K562 (cell line): Measurements from ENCODE around the gene TINAG. TPM values are rescaled to one million over a fixed set of nuclear protein-coding genes. Genes with fewer than 3 reads are reported as not detected.

Experiments
- ATAC-seq: fragments of 200-7000 bp; cut with Tn5 transposase; 3 replicates; pipeline ENCODE4 v1.9.1; 2020; ENCODE audit warnings: moderate library complexity
- BruUV-seq: library from RNA; stranded (reverse); fragments of 400-500 nt; replicated peaks from 2 replicates; lab custom pipeline; 2021; lab: Mats Ljungman, UMichigan
- CTCF ChIA-PET: fragments of 300-600 bp; formaldehyde crosslinking; extraction: SDS; loops from one replicate; lab custom pipeline; 2021; ENCODE audit warnings: low intra/inter-chr PET ratio; lab: Yijun Ruan, JAX
- POLR2A ChIA-PET: fragments of 300-600, 350-650 bp; sonication (Branson Sonifier 250); formaldehyde crosslinking; extraction: SDS; loops from one replicate; lab custom pipeline; 2021; ENCODE audit warnings: antibody characterized with exemption, inconsistent platforms; lab: Yijun Ruan, JAX
- DNase-seq, 4 experiments: peaks; one replicate each; pipeline versions ENCODE4 v3.0.0 to v3.0.0-alpha.2; 2011 to 2018; ENCODE audit warnings: low spot score in 3 of 4, mixed read lengths in 3 of 4; ENCODE audit errors: extremely low read depth in 1 of 4
- FAIRE-seq: peaks from 2 replicates; lab custom pipeline; 2011; peaks lifted over from hg19 to GRCh38; lab: Jason Lieb, UNC
- H2AFZ ChIP-seq: 2 replicates; pipeline ENCODE4 v1.6.0; 2011; ENCODE audit warnings: low read depth, low read length, control low read depth, inconsistent platforms
- H3K27ac ChIP-seq: fragments of 200-600 bp; 3 replicates; pipeline ENCODE4 v1.8.0; 2011; ENCODE audit warnings: low read depth, mild to moderate bottlenecking, control low read depth, inconsistent platforms, low read length, moderate library complexity, mixed read lengths; ENCODE audit errors: extremely low read depth
- H3K27me3 ChIP-seq, 2 experiments: fragments of 300-600 bp in 1 of 2; 2 replicates in 1 of 2; 3 replicates in 1 of 2; pipeline versions ENCODE4 v1.6.0 to v1.8.0; 2011; ENCODE audit warnings: inconsistent platforms in 2 of 2, low read length in 2 of 2, mild to moderate bottlenecking in 1 of 2, mixed read lengths in 1 of 2, moderate library complexity in 1 of 2; ENCODE audit not compliant: control insufficient read depth in 2 of 2, insufficient read depth in 2 of 2
- H3K36me3 ChIP-seq: fragments of 300-600 bp; 3 replicates; pipeline ENCODE4 v1.8.0; 2011; ENCODE audit warnings: mild to moderate bottlenecking, low read length, inconsistent platforms; ENCODE audit not compliant: control insufficient read depth, insufficient read depth
- H3K4me1 ChIP-seq, 2 experiments: fragments of 200-600 bp in 1 of 2; replicated peaks in 1 of 2; 2 replicates in 1 of 2; 3 replicates in 1 of 2; pipeline versions ENCODE4 v1.5.1 to v1.8.0; 2011; ENCODE audit warnings: inconsistent platforms in 2 of 2, low read length in 2 of 2, mild to moderate bottlenecking in 1 of 2, mixed read lengths in 1 of 2, moderate library complexity in 1 of 2; ENCODE audit not compliant: control insufficient read depth in 2 of 2, insufficient read depth in 2 of 2
- H3K4me2 ChIP-seq: 2 replicates; pipeline ENCODE4 v1.6.1; 2011; ENCODE audit warnings: low read length, control low read depth, inconsistent platforms, mixed read lengths; ENCODE audit not compliant: insufficient read depth
- H3K4me3 ChIP-seq: fragments of 200-600 bp; sonication (generic), shearing (Covaris generic); 2 replicates; pipeline ENCODE4 v1.5.1; 2016; ENCODE audit warnings: control low read depth, inconsistent platforms
- H3K79me2 ChIP-seq: fragments of 200-600 bp; 3 replicates; pipeline ENCODE4 v1.8.0; 2011; ENCODE audit warnings: low read length, inconsistent platforms; ENCODE audit not compliant: control insufficient read depth, insufficient read depth
- H3K9ac ChIP-seq, 2 experiments: 2 replicates each; pipeline versions ENCODE4 v1.6.0 to v1.6.1; 2011; ENCODE audit warnings: low read depth in 2 of 2, low read length in 2 of 2, control low read depth in 1 of 2, inconsistent platforms in 1 of 2, mild to moderate bottlenecking in 1 of 2, mixed read lengths in 1 of 2; ENCODE audit not compliant: insufficient read depth in 1 of 2
- H3K9me1 ChIP-seq: one replicate; pipeline ENCODE4 v1.6.0; 2011; ENCODE audit warnings: inconsistent platforms, mild to moderate bottlenecking, low read length, moderate library complexity; ENCODE audit not compliant: control insufficient read depth, insufficient read depth
- H3K9me3 ChIP-seq: replicated peaks from 2 replicates; pipeline ENCODE4 v1.5.1; 2011; ENCODE audit warnings: low read depth, low read length, inconsistent platforms; ENCODE audit not compliant: control insufficient read depth, insufficient read depth
- H4K20me1 ChIP-seq: replicated peaks from 2 replicates; pipeline ENCODE4 v1.6.1; 2011; ENCODE audit warnings: low read length, inconsistent platforms, mixed read lengths; ENCODE audit not compliant: control insufficient read depth, insufficient read depth
- DMBX1 ChIP-seq: fragments of 250-450 bp; sonication (Bioruptor Pico); IDR thresholded peaks from 2 replicates; pipeline ENCODE4 v1.8.0; 2022; ENCODE audit warnings: inconsistent platforms, mild to moderate bottlenecking, moderate library complexity, borderline replicate concordance
- FIP1L1 ChIP-seq: fragments of 200-400 bp; formaldehyde crosslinking; IDR thresholded peaks from 2 replicates; pipeline ENCODE4 v1.6.1; 2018; ENCODE audit warnings: mild to moderate bottlenecking, low read depth, low read length; ENCODE audit not compliant: poor library complexity, severe bottlenecking
- FOXJ3 ChIP-seq: sonication (generic); formaldehyde crosslinking; IDR thresholded peaks from 2 replicates; pipeline ENCODE4 v1.4.0; 2020; ENCODE audit warnings: mild to moderate bottlenecking, missing genetic modification reagents
- HDAC6 ChIP-seq: IDR thresholded peaks from 2 replicates; pipeline ENCODE4 v1.6.1; 2012; ENCODE audit warnings: low read depth, mild to moderate bottlenecking, control low read depth, inconsistent platforms, low read length, moderate library complexity
- HMG20B ChIP-seq: fragments of 250-450 bp; sonication (Bioruptor Pico); IDR thresholded peaks from 2 replicates; pipeline ENCODE4 v1.5.0; 2021; ENCODE audit warnings: mild to moderate bottlenecking
- MBD2 ChIP-seq: sonication (generic); IDR thresholded peaks from 2 replicates; pipeline ENCODE4 v1.6.1; 2016; ENCODE audit warnings: low read depth, borderline replicate concordance
- MYC ChIP-seq, 2 experiments: fragments of 250-450 bp in 1 of 2; sonication (Bioruptor Pico) in 1 of 2; IDR thresholded peaks; 2 replicates each; pipeline versions ENCODE4 v1.5.1 to v1.6.1; 2012 to 2021; ENCODE audit warnings: low read depth in 2 of 2, borderline replicate concordance in 1 of 2, improper control_type of control experiment in 1 of 2, low read length in 1 of 2, mild to moderate bottlenecking in 1 of 2, moderate library complexity in 1 of 2
- NBN ChIP-seq: fragments of 450-650 bp; IDR thresholded peaks from 2 replicates; pipeline ENCODE4 v1.6.1; 2016; ENCODE audit warnings: low read depth, mild to moderate bottlenecking
- NUFIP1 ChIP-seq: fragments of 450-650 bp; IDR thresholded peaks from 2 replicates; pipeline ENCODE4 v1.6.1; 2018; ENCODE audit not compliant: partially characterized antibody
- PKNOX1 ChIP-seq: fragments of 450-650 bp; IDR thresholded peaks from 2 replicates; pipeline ENCODE4 v1.6.1; 2016
- TAL1 ChIP-seq: fragments of 450-650 bp; IDR thresholded peaks from 2 replicates; pipeline ENCODE4 v1.6.1; 2016; ENCODE audit warnings: mild to moderate bottlenecking
- ZC3H8 ChIP-seq: fragments of 450-650 bp; IDR thresholded peaks from 2 replicates; pipeline ENCODE4 v1.6.1; 2017
- ZNF146 ChIP-seq: IDR thresholded peaks from one replicate; pipeline ENCODE4 v1.6.1; 2018; ENCODE audit warnings: missing compliant biosample characterization; ENCODE audit not compliant: unreplicated experiment
- ZNF384 ChIP-seq: IDR thresholded peaks from 2 replicates; pipeline ENCODE4 v1.6.1; 2012; ENCODE audit warnings: low read depth, low read length, improper control_type of control experiment
- WGBS: fragments of 100-300 bp; shearing (Covaris generic); methylation state at CpG from one replicate; pipeline ENCODE4 v1.1.6; 2016; ENCODE audit warnings: low coverage, mixed read lengths; ENCODE audit not compliant: insufficient coverage; ENCODE audit errors: missing lambda C conversion rate; 5-methylcytosine and 5-hydroxymethylcytosine counted together
- in situ Hi-C: fragments of 300-500 bp; cut with MboI; formaldehyde crosslinking; loops from 4 replicates; pipeline ENCODE4 v1.15.0; 2018; ENCODE audit warnings: inconsistent platforms, mixed read lengths
- intact Hi-C: fragments of 100-400 bp; cut with micrococcal nuclease; formaldehyde crosslinking; loops from 2 replicates; pipeline ENCODE4 v1.14.2; 2022
- polyA plus RNA-seq, 8 experiments: library from polyadenylated mRNA; depleted of rRNA in 4 of 8; stranded (reverse) in 5 of 8; unstranded in 3 of 8; fragments of >200 nt; fragmentation: Nextera tagmentation in 2 of 8; fragmentation: Illumina TruSeq in 1 of 8; extraction: Ambion mirVana in 2 of 8; extraction: Trizol in 1 of 8; gene quantifications; 2 replicates each; pipeline versions ENCODE4 v1.2.1 to v1.2.3, GENCODE V29; 2011 to 2014; ENCODE audit warnings: inconsistent platforms in 1 of 8, missing spikeins in 1 of 8
- total RNA-seq, 7 experiments: library from RNA; depleted of rRNA in 6 of 7; stranded (reverse); fragments of >200 nt in 6 of 7; fragmentation: Illumina TruSeq in 2 of 7; extraction: Trizol in 2 of 7; gene quantifications; 2 replicates each; pipeline versions ENCODE4 v1.2.1 to v1.2.3, GENCODE V29; 2011 to 2021; ENCODE audit warnings: low replicate concordance in 1 of 7
- TF ChIP-seq, protein P1 (sequence below): fragments of 450-650 bp; IDR thresholded peaks from 2 replicates; pipeline ENCODE4 v1.6.1; 2016; ENCODE audit warnings: antibody characterized with exemption
- TF ChIP-seq, protein P2 (sequence below): fragments of 200-800 bp; sonication (Bioruptor generic); IDR thresholded peaks from 2 replicates; pipeline ENCODE4 v1.6.1; 2016; ENCODE audit warnings: missing genetic modification characterization, missing compliant biosample characterization

The TINAG gene
- total and polyA plus RNA-seq, 9 of the 15 experiments (the other 6 are each of a cell fraction or from before 2014, with no cell fraction given): not detected

DNA sequence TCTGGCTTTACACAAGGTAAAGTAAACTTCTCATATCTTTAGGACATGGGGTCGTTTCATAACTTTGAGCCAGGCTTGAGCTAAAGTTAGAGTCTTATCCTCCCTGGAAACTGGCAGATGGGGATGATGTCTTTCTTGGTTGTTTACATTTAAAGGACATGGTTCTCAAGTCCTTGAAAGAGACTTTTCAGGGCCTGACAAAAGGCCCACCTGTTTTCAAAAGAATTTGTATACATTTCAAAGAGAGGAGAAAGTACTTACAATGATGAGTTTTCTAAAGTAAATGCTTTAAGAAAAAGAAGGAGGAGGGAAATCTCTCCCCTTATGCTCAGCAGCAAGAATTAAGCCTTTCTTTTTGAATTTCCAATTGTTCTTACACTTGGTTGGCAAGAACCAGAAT, 45.7 kb upstream of the TINAG start (continued):
- TF ChIP-seq, protein P1, sequence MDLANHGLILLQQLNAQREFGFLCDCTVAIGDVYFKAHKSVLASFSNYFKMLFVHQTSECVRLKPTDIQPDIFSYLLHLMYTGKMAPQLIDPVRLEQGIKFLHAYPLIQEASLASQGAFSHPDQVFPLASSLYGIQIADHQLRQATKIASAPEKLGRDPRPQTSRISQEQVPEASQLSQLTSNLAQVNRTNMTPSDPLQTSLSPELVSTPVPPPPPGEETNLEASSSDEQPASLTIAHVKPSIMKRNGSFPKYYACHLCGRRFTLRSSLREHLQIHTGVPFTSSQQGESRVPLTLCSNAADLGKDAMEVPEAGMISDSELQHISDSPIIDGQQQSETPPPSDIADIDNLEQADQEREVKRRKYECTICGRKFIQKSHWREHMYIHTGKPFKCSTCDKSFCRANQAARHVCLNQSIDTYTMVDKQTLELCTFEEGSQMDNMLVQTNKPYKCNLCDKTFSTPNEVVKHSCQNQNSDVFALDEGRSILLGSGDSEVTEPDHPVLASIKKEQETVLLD: no peak
- no peak for TF ChIP-seq FOXJ3 (CRISPR knock-in tag)
- TF ChIP-seq NBN: no peak
- no peak for TF ChIP-seq PKNOX1
- TF ChIP-seq ZNF146: no peak
- no peak for TF ChIP-seq HMG20B (CRISPR knock-in tag)
- no peak for TF ChIP-seq TAL1
- no peak for TF ChIP-seq MYC (IDR thresholded peaks at IDR 0.05; ENCODE audit: low read depth, low read length)
- no peak for TF ChIP-seq MYC (CRISPR knock-in tag; IDR thresholded peaks at IDR 0.05; ENCODE audit: borderline replicate concordance, low read depth)
- no peak for TF ChIP-seq MBD2

- ATAC-seq: no peak
- Histone ChIP-seq H3K27ac (no peak overlapping the region), H3K4me2 (no peak overlapping the region), H3K4me1 (no peaks in the 10 kb centered on the region), H3K9ac (no peak overlapping the region), H3K9me3 (no peaks in the 10 kb centered on the region), H3K79me2 (no peaks in the 10 kb centered on the region), H4K20me1 (no peaks in the 10 kb centered on the region), H2AFZ (no peak overlapping the region), H3K4me3 (no peak overlapping the region), H3K27me3 (no peaks in the 10 kb centered on the region), H3K36me3 (no peaks in the 10 kb centered on the region), H3K9me1 (no peaks in the 10 kb centered on the region)
- CTCF ChIA-PET: no interaction called here
- POLR2A ChIA-PET: no interaction called here
- no peak for TF ChIP-seq FIP1L1
- TF ChIP-seq, protein P2, sequence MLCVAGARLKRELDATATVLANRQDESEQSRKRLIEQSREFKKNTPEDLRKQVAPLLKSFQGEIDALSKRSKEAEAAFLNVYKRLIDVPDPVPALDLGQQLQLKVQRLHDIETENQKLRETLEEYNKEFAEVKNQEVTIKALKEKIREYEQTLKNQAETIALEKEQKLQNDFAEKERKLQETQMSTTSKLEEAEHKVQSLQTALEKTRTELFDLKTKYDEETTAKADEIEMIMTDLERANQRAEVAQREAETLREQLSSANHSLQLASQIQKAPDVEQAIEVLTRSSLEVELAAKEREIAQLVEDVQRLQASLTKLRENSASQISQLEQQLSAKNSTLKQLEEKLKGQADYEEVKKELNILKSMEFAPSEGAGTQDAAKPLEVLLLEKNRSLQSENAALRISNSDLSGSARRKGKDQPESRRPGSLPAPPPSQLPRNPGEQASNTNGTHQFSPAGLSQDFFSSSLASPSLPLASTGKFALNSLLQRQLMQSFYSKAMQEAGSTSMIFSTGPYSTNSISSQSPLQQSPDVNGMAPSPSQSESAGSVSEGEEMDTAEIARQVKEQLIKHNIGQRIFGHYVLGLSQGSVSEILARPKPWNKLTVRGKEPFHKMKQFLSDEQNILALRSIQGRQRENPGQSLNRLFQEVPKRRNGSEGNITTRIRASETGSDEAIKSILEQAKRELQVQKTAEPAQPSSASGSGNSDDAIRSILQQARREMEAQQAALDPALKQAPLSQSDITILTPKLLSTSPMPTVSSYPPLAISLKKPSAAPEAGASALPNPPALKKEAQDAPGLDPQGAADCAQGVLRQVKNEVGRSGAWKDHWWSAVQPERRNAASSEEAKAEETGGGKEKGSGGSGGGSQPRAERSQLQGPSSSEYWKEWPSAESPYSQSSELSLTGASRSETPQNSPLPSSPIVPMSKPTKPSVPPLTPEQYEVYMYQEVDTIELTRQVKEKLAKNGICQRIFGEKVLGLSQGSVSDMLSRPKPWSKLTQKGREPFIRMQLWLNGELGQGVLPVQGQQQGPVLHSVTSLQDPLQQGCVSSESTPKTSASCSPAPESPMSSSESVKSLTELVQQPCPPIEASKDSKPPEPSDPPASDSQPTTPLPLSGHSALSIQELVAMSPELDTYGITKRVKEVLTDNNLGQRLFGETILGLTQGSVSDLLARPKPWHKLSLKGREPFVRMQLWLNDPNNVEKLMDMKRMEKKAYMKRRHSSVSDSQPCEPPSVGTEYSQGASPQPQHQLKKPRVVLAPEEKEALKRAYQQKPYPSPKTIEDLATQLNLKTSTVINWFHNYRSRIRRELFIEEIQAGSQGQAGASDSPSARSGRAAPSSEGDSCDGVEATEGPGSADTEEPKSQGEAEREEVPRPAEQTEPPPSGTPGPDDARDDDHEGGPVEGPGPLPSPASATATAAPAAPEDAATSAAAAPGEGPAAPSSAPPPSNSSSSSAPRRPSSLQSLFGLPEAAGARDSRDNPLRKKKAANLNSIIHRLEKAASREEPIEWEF (CRISPR knock-in tag): no peak
- TF ChIP-seq HDAC6: no peak
- no peak for TF ChIP-seq ZNF384
- no peak for TF ChIP-seq ZC3H8
- no peak for TF ChIP-seq DMBX1
- no peak for TF ChIP-seq NUFIP1
- no peak for DNase-seq
- FAIRE-seq: no peak
- WGBS: 3% methylated on average over 2 of the region's 2 CpGs
- BruUV-seq: no TSS peak
- intact Hi-C loops (no loop called here), in situ Hi-C loops (no loop called here)
Measured at GRCh38 chr6:54262971-54263370, 45.3 kb upstream of the TINAG start.
